Muscle layer of duodenum (tissue), 2 donors: ENCODE results near the gene TNNI2.
"Not testable (repeated sequence)": the region's sequence is repeated elsewhere in the genome, so short reads cannot be mapped to it uniquely, and the experiment has no call there.

ENCODE experiments used
- H3K27ac ChIP-seq: one replicate; pipeline ENCODE4 v1.7.0; 2013; ENCODE audit warnings: mild to moderate bottlenecking, low read length
- H3K27me3 ChIP-seq: one replicate; pipeline ENCODE4 v1.7.0; 2013; ENCODE audit warnings: low read depth, mild to moderate bottlenecking, control low read depth, low read length
- H3K36me3 ChIP-seq, 2 donors: one replicate each; pipeline ENCODE4 v1.7.0; 2013; ENCODE audit warnings: low read length in 2 of 2, control low read depth in 1 of 2, mild to moderate bottlenecking in 1 of 2; ENCODE audit not compliant: insufficient read depth in 2 of 2, control insufficient read depth in 1 of 2
- H3K4me1 ChIP-seq, 2 donors: one replicate each; pipeline ENCODE4 v1.7.0; 2013; ENCODE audit warnings: low read length in 2 of 2, mild to moderate bottlenecking in 2 of 2, control low read depth in 1 of 2, moderate library complexity in 1 of 2; ENCODE audit not compliant: insufficient read depth in 2 of 2, control insufficient read depth in 1 of 2
- H3K4me3 ChIP-seq, 2 donors: one replicate each; pipeline ENCODE4 v1.7.0; 2013; ENCODE audit warnings: low read length in 2 of 2, low read depth in 1 of 2, mild to moderate bottlenecking in 1 of 2
- H3K9me3 ChIP-seq, 2 donors: one replicate each; pipeline ENCODE4 v1.7.0; 2013; ENCODE audit warnings: low read length in 2 of 2, control low read depth in 1 of 2, mild to moderate bottlenecking in 1 of 2; ENCODE audit not compliant: control insufficient read depth in 1 of 2
- donor health status: healthy.

Gene TNNI2

GRCh38 chr11:1838426-1839144, at the start of gene TNNI2:
Gene TNNI2, plus strand, starts transcription at chr11:1838981. Its CDS starts 716 bp downstream, at chr11:1839697.
- H3K4me3 ChIP-seq, result no peak within 1 kb of the TSS
- H3K27ac ChIP-seq, result no peak within 1 kb of the TSS
- no peaks in the 10 kb centered on the region for H3K27me3 ChIP-seq
- H3K4me1 ChIP-seq, result peaks cover 0 to 12% of the 10 kb centered on the region in 2 donors
- H3K9me3 ChIP-seq, result no peaks in the 10 kb centered on the region
- H3K36me3 ChIP-seq, result no peaks in the 10 kb centered on the region

DNA sequence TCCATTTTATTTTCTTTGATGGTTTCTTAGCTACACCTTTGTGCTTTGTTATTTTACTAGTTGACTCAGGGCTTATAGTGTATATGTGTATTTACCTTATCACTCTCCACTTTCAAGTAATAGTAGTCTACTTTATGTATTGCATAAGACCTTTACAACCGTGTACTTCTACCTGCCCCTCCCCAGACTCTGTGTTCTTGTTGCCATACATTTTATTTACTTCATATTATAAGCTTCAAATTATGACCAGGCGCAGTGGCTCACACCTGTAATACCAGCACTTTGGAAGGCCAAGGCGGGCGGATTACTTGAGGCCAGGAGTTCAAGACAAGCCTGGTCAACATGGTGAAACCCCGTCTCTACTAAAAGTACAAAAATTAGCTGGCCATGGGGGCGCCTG, 46.9 kb upstream of the TNNI2 start:
- Histone ChIP-seq H3K27ac (no peak overlapping the region), H3K4me3 (no peak overlapping the region), H3K9me3 (no peaks in the 10 kb centered on the region), H3K27me3 (no peaks in the 10 kb centered on the region), H3K36me3 (no peaks in the 10 kb centered on the region), H3K4me1 (no peaks in the 10 kb centered on the region)

DNA sequence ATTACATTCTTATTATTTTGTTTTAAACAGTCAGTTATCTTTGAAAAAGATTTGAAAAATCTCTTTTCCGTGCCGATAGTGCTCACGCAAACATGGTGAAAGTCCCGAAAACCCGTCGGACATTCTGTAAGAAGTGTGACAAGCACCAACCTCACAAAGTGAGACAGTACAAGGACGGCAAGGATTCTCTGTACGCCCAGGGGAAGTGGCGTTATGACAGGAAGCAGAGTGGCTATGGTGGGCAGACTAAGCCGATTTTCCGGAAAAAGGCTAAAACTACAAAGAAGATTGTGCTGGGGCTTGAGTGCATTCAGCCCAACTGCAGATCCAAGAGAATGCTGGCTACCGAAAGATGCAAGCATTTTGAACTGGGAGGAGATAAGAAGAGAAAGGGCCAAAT, 46.3 kb upstream of the TNNI2 start:
- Histone ChIP-seq H3K36me3 (no peaks in the 10 kb centered on the region), H3K9me3 (no peaks in the 10 kb centered on the region), H3K27ac (no peak overlapping the region), H3K4me3 (no peak overlapping the region), H3K27me3 (no peaks in the 10 kb centered on the region), H3K4me1 (no peaks in the 10 kb centered on the region)

DNA sequence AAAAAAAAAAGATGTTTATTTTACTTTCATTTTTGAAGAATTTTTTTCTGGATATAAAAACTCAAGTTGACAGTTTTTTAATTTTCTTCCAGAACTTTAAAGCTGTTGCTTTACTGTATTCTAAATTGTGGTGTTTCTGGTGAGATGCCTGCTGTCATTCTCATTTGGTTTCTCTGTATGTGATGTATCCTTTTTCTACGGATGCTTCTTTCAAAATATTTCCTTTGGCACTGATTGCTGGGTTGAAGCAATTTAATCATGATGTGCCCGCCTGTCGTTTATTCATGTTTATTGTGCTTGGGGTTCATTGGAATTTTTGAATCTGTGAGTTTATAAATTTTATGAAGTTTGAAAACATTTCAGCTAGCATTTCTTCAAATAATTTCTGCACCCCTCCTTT, 45.7 kb upstream of the TNNI2 start:
- no peak overlapping the region for H3K27ac ChIP-seq
- no peak overlapping the region for H3K4me3 ChIP-seq
- no peaks in the 10 kb centered on the region for H3K27me3 ChIP-seq

GRCh38 chr11:1796413-1797011, 42.3 kb upstream of the TNNI2 start:
- H3K9me3 ChIP-seq, result no peaks in the 10 kb centered on the region

More for the DNA sequence above, 45.7 kb upstream of the TNNI2 start:
- Histone ChIP-seq H3K36me3 (no peaks in the 10 kb centered on the region), H3K4me1 (no peaks in the 10 kb centered on the region), H3K9me3 (no peaks in the 10 kb centered on the region)

DNA sequence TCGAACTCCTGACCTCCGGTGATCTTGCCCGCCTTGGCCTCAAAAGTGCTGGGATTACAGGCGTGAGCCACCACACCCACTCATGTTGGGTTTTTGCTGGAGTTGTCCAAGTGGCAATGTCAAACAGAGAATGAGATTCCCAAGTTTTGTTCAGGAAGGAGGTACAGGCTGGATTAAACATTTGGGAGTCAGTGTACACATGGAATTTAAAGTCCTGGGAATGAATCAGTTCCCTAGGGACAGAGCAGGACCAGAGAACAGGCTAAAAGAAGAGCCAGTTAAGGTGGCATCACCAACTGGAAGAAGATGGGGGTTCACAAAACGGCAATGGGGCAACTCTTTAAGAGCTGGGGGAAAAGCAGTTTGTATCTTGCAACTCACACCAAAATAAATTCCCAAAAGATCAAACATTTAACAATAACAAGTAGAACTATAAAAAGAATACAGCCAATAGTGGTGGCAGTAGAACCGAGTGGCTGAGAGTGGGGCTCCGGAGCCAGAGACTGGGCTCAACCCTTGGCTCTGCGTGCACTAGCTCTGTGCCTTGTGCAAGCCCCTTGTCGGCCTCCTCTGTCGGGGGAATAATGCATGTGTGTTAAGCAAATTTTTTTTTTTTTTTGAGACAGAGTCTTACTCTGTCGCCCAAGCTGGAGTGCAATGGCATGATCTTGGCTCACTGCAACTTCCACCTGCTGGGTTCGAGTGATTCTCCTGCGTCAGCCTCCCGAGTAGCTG, 41.2 kb upstream of the TNNI2 start:
- no peaks in the 10 kb centered on the region for H3K4me1 ChIP-seq
- no peaks in the 10 kb centered on the region for H3K36me3 ChIP-seq
- H3K9me3 ChIP-seq, result no peaks in the 10 kb centered on the region
- no peaks in the 10 kb centered on the region for H3K27me3 ChIP-seq
- no peak overlapping the region for H3K4me3 ChIP-seq
- no peak overlapping the region for H3K27ac ChIP-seq

More at GRCh38 chr11:1796413-1797011, 42.3 kb upstream of the TNNI2 start:
- Histone ChIP-seq H3K27me3 (no peaks in the 10 kb centered on the region), H3K36me3 (no peaks in the 10 kb centered on the region), H3K4me3 (no peak overlapping the region), H3K27ac (no peak overlapping the region), H3K4me1 (no peaks in the 10 kb centered on the region)

DNA sequence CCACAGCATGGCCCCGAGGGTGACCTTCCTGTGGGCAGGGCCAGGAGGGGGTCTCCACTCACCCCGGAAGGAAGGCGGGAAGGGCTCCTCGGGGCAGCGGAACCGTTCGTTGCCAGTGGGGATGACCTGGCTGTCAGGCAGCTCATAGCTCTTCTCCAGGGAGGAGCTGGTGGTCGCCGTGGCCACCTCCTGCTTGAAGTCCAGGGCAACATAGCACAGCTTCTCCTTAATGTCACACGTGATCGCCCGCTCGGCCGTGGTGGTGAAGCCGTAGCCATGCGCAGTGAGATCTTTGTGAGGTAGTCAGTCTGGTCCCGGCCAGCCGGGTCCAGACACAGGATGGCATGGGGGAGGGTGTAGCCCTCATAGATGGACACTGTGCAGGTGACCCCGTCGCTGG, 35.5 kb upstream of the TNNI2 start:
- no peaks in the 10 kb centered on the region for H3K4me1 ChIP-seq
- H3K9me3 ChIP-seq, result no peaks in the 10 kb centered on the region
- H3K27me3 ChIP-seq, result no peaks in the 10 kb centered on the region
- H3K4me3 ChIP-seq, result no peak overlapping the region
- no peak overlapping the region for H3K27ac ChIP-seq
- H3K36me3 ChIP-seq, result no peaks in the 10 kb centered on the region

DNA sequence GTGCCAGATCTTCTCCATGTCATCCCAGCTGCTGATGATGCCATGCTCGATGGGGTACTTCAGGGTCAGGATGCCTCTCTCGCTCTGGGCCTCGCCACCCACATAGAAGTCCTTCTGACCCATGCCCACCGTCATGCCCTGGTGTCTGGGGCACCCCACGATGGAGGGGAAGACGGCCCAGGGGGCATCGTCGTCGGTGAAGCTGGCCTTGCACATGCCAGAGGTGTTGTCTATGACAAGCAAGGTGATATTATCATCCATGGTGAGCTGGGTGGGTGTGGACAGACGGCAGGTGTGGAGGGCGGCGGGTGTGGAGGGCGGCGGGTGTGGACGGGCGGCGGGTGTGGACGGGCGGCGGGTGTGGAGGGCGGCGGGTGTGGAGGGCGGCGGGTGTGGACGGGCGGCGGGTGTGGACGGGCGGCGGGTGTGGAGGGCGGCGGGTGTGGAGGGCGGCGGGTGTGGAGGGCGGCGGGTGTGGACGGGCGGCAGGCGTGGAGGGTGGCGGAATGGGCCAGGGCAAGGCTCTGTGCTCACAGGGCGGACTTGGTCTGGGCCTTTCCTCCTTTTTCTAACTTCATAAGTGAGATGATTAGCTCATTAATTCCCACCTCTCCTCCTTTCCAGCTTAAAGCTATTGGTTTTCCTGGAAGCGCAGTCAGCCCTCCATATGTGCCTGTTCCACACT, 34.8 kb upstream of the TNNI2 start:
- H3K27me3 ChIP-seq, H3K4me3 ChIP-seq, H3K4me1 ChIP-seq, H3K9me3 ChIP-seq, H3K27ac ChIP-seq, H3K36me3 ChIP-seq: not testable (repeated sequence)

DNA sequence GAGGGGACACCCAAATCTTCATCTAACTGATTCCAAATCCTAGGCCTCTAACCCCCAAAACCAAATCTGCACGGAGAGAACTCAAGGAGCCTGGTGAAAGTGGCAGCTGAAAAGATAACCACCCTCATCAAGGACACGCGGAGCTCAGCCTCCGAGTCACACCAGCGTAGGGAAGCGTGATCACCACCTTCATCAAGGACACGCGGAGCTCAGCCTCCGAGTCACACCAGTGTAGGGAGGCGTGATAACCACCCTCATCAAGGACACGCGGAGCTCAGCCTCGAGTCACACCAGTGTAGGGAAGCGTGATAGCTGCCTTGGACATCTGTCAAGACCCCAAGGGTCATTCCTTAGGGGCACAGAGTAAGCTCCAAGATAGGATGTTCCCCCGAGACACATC, 33.3 kb upstream of the TNNI2 start:
- H3K4me3 ChIP-seq, result no peak overlapping the region
- no peak overlapping the region for H3K27ac ChIP-seq
- no peaks in the 10 kb centered on the region for H3K27me3 ChIP-seq
- H3K4me1 ChIP-seq, result no peaks in the 10 kb centered on the region
- H3K36me3 ChIP-seq, result no peaks in the 10 kb centered on the region
- H3K9me3 ChIP-seq, result no peaks in the 10 kb centered on the region

GRCh38 chr11:1807264-1807995, 31.4 kb upstream of the TNNI2 start:
- Histone ChIP-seq H3K9me3 (peaks cover 0 to 3% of the 10 kb centered on the region in 2 donors), H3K4me3 (no peak overlapping the region), H3K36me3 (no peaks in the 10 kb centered on the region), H3K4me1 (no peaks in the 10 kb centered on the region), H3K27ac (no peak overlapping the region), H3K27me3 (no peaks in the 10 kb centered on the region)

DNA sequence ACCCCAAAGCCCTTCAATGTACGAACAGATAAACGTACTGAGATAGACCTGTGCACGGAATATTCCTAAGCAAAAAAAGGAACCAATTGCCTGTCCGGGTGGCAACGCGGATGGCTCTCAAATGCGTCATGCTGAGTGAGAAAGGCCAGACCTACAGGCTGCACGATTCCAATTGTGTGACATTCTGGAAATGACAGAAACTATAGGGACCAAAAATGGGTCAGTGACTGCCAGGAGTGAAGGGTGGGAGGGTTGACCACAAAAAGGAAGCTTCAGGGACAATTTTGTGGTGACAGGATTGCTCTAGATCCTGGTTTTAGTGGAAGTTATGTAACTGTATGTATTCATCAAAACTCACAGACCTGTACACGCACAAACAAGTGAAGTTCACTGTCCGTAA, 28.0 kb upstream of the TNNI2 start:
- no peaks in the 10 kb centered on the region for H3K36me3 ChIP-seq
- peaks cover 0 to 3% of the 10 kb centered on the region in 2 donors for H3K9me3 ChIP-seq
- H3K4me1 ChIP-seq, result no peaks in the 10 kb centered on the region
- no peaks in the 10 kb centered on the region for H3K27me3 ChIP-seq
- H3K27ac ChIP-seq, result no peak overlapping the region
- H3K4me3 ChIP-seq, result no peak overlapping the region
